WTC11 (cell line): Measurements from ENCODE around the gene PRELID3B. TPM values are rescaled to one million over a fixed set of nuclear protein-coding genes. Genes with fewer than 3 reads are reported as not detected.

ENCODE experiments used
- ATAC-seq: fragments of 200-7000 bp; cut with Tn5 transposase; 2 replicates; pipeline ENCODE4 v1.10.0; 2021; ENCODE audit warnings: mild to moderate bottlenecking, moderate library complexity
- CTCF ChIA-PET: fragments of 300-600 bp; sonication (Branson Sonifier 250); formaldehyde crosslinking; loops from one replicate; lab custom pipeline; 2021; ENCODE audit warnings: antibody characterized with exemption; lab: Charles Lee
- POLR2A ChIA-PET: fragments of 350-600 bp; sonication (Branson Sonifier 250); formaldehyde crosslinking; loops from one replicate; lab custom pipeline; 2021; ENCODE audit warnings: antibody characterized with exemption; lab: Charles Lee
- DNase-seq: peaks from one replicate; pipeline ENCODE4 v3.0.0; 2021; ENCODE audit warnings: low spot score
- H3K27ac Mint-ChIP-seq: 2 replicates; pipeline ENCODE4 v1.8.0; 2021; ENCODE audit warnings: mixed read lengths
- H3K27me3 Mint-ChIP-seq: 2 replicates; pipeline ENCODE4 v1.8.0; 2021; ENCODE audit warnings: low read depth, mild to moderate bottlenecking, moderate library complexity, mixed read lengths
- H3K36me3 Mint-ChIP-seq: 2 replicates; pipeline ENCODE4 v1.8.0; 2021; ENCODE audit warnings: mixed read lengths
- H3K4me1 Mint-ChIP-seq: 2 replicates; pipeline ENCODE4 v1.8.0; 2022; ENCODE audit warnings: mixed read lengths
- H3K4me3 Mint-ChIP-seq: 2 replicates; pipeline ENCODE4 v1.8.0; 2021; ENCODE audit warnings: mild to moderate bottlenecking, moderate library complexity, mixed read lengths
- H3K9me3 Mint-ChIP-seq: 2 replicates; pipeline ENCODE4 v1.8.0; 2021; ENCODE audit warnings: mixed read lengths
- AR ChIP-seq: fragments of 250-450 bp; sonication (Bioruptor Pico); IDR thresholded peaks from 2 replicates; pipeline ENCODE4 v1.9.0; 2021; ENCODE audit warnings: mild to moderate bottlenecking
- ARID4B ChIP-seq: sonication (generic); formaldehyde crosslinking; IDR thresholded peaks from 2 replicates; pipeline ENCODE4 v1.8.0; 2023; ENCODE audit warnings: missing genetic modification reagents, mild to moderate bottlenecking, borderline replicate concordance
- ATF6 ChIP-seq: sonication (generic); formaldehyde crosslinking; IDR thresholded peaks from 2 replicates; pipeline ENCODE4 v1.8.1; 2023; ENCODE audit warnings: mild to moderate bottlenecking, missing genetic modification reagents
- E2F4 ChIP-seq: sonication (generic); formaldehyde crosslinking; IDR thresholded peaks from 2 replicates; pipeline ENCODE4 v1.8.1; 2022; ENCODE audit warnings: low read depth, mild to moderate bottlenecking, moderate library complexity, missing genetic modification reagents, borderline replicate concordance
- EMX1 ChIP-seq: fragments of 250-450 bp; sonication (Bioruptor Pico); IDR thresholded peaks from 2 replicates; pipeline ENCODE4 v1.8.0; 2021; ENCODE audit warnings: mild to moderate bottlenecking
- FOXJ3 ChIP-seq: sonication (generic); formaldehyde crosslinking; IDR thresholded peaks from 2 replicates; pipeline ENCODE4 v1.9.0; 2021; ENCODE audit warnings: missing genetic modification reagents, mild to moderate bottlenecking, borderline replicate concordance
- FOXK1 ChIP-seq: sonication (generic); formaldehyde crosslinking; IDR thresholded peaks from 2 replicates; pipeline ENCODE4 v1.8.0; 2022; ENCODE audit warnings: mild to moderate bottlenecking, moderate library complexity, missing genetic modification reagents
- GRHL2 ChIP-seq: fragments of 250-450 bp; sonication (Bioruptor Pico); IDR thresholded peaks from 2 replicates; pipeline ENCODE4 v1.8.0; 2022; ENCODE audit warnings: mild to moderate bottlenecking, moderate library complexity; ENCODE audit not compliant: insufficient replicate concordance, severe bottlenecking
- NR1H2 ChIP-seq: sonication (generic); formaldehyde crosslinking; IDR thresholded peaks from 2 replicates; pipeline ENCODE4 v1.9.0; 2021; ENCODE audit warnings: mild to moderate bottlenecking, moderate library complexity, missing genetic modification reagents
- PRDM15 ChIP-seq: sonication (generic); formaldehyde crosslinking; IDR thresholded peaks from 2 replicates; pipeline ENCODE4 v1.8.0; 2022; ENCODE audit warnings: missing genetic modification reagents
- SOX15 ChIP-seq: fragments of 250-450 bp; sonication (Bioruptor Pico); IDR thresholded peaks from 2 replicates; pipeline ENCODE4 v1.9.0; 2021; ENCODE audit warnings: mild to moderate bottlenecking
- STAT6 ChIP-seq: sonication (generic); formaldehyde crosslinking; conservative IDR thresholded peaks from 2 replicates; pipeline ENCODE4 v1.8.1; 2023; ENCODE audit warnings: mild to moderate bottlenecking, low read depth, missing genetic modification reagents, moderate library complexity
- TP53 ChIP-seq: sonication (generic); formaldehyde crosslinking; IDR thresholded peaks from 2 replicates; pipeline ENCODE4 v1.8.1; 2023; ENCODE audit warnings: mild to moderate bottlenecking, missing genetic modification reagents
- ZNF219 ChIP-seq: sonication (generic); formaldehyde crosslinking; IDR thresholded peaks from 2 replicates; pipeline ENCODE4 v1.8.0; 2023; ENCODE audit warnings: missing genetic modification reagents, mild to moderate bottlenecking, borderline replicate concordance
- ZNF317 ChIP-seq: sonication (generic); formaldehyde crosslinking; IDR thresholded peaks from 2 replicates; pipeline ENCODE4 v1.8.1; 2023; ENCODE audit warnings: low read depth, mild to moderate bottlenecking, moderate library complexity, missing genetic modification reagents, borderline replicate concordance
- ZSCAN18 ChIP-seq: fragments of 250-450 bp; sonication (Bioruptor Pico); IDR thresholded peaks from 2 replicates; pipeline ENCODE4 v2.1.2; 2022; ENCODE audit warnings: mild to moderate bottlenecking, moderate library complexity
- total RNA-seq: library from RNA; stranded (reverse); gene quantifications from 3 replicates; pipeline ENCODE4 v1.2.3, GENCODE V29; 2021

The PRELID3B gene
- total RNA-seq, 1 experiment from 2014 or later = 46.9 TPM

- TF ChIP-seq E2F4 (CRISPR knock-in tag) = no peak
- TF ChIP-seq SOX15 (CRISPR knock-in tag) = no peak
- no peak for TF ChIP-seq EMX1
- no peak for TF ChIP-seq ARID4B (CRISPR knock-in tag)
- no peak for TF ChIP-seq ATF6 (CRISPR knock-in tag)
Measured at GRCh38 chr20:59037386-59037785, 5.2 kb downstream of the PRELID3B start (continued).

GRCh38 chr20:59035381-59035780 lies 7.2 kb downstream of the PRELID3B start:
- ChIA-PET CTCF (no interaction called here), POLR2A (no interaction called here)
- Mint-ChIP-seq H3K4me3 (no peak overlapping the region), H3K4me1 (peaks cover 18% of the 10 kb centered on the region), H3K27ac (no peak overlapping the region), H3K36me3 (peaks cover 55% of the 10 kb centered on the region), H3K27me3 (peaks cover 15% of the 10 kb centered on the region), H3K9me3 (no peaks in the 10 kb centered on the region)
- ATAC-seq = no peak
- DNase-seq = no peak
- TF ChIP-seq PRDM15 (CRISPR knock-in tag) (no peak), GRHL2 (CRISPR knock-in tag) (no peak), ZNF317 (CRISPR knock-in tag) (no peak), NR1H2 (CRISPR knock-in tag) (no peak), ZSCAN18 (CRISPR knock-in tag) (no peak), AR (CRISPR knock-in tag) (no peak), FOXK1 (CRISPR knock-in tag) (no peak), STAT6 (no peak), FOXJ3 (no peak), ZNF219 (CRISPR knock-in tag) (no peak), TP53 (no peak)
